LHCN-M2 (cell line): ENCODE data around the gene SLC4A2. TPM values are rescaled to one million over a fixed set of nuclear protein-coding genes. Genes with fewer than 3 reads are reported as not detected.
"Not testable (repeated sequence)": the region's sequence is repeated elsewhere in the genome, so short reads cannot be mapped to it uniquely, and the experiment has no call there.

Source experiments
- DNase-seq: peaks from one replicate; pipeline ENCODE4 v3.0.0-alpha.2; 2012; ENCODE audit warnings: low read depth
- total RNA-seq: library from RNA; depleted of rRNA; stranded (reverse); fragments of >200 nt; gene quantifications from 2 replicates; pipeline ENCODE4 v1.2.3, GENCODE V29; 2014

Gene SLC4A2
- total RNA-seq, 1 experiment from 2014 or later = 291 TPM

DNA sequence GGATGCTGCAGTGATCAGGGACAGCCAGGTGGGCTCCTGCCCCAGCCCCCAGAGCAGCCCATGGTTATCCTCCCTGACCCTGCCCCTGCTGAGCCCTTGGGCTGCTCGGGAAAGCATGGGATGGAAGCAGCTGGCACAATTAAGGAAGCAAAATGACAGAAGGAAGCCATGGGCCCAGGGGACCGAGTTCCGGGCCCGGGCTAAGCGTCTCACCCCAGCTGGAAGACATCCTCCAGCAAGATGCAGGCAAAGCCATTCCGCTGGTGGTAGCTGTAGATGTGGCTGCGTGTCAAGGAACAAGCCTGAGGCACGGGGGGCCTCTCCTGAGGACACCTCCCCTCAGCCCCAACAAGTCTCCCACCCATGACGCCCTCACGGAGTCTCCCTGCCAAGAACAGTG lies 36.2 kb upstream of the SLC4A2 start:
- DNase-seq = no peak

DNA sequence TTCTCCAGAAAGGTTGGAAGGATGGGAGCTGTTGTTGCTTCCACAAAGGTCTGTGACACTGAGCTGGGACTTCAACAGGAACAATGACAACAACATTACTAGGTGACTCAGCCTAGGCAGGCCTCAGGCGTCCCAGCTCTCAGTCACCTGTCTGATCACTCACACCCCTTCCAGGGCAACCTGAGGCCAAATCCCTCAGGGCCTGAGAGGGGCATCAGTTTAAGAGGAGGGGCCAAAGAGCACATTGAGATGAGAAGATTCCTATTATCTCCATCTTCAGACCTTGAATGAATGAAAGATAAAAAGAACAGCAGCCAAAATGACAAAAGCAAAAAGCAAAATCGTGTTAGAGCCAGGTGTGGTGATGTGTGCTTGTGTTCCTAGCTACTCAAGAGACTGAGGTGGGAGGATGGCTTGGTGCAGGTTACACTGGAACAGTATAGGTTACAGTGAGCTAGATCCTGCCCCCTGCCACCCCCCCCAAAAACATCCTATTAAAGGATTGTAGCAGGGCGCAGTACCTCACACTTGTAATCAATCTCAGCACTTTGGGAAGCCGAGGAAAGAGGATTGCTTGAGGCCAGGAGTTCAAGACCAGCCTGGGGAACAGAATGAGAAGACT lies 34.8 kb upstream of the SLC4A2 start, which contains the start of gene ATG9B:
Gene ATG9B, minus strand, starts transcription at position 60 of the 622 bp plus-strand sequence. CDS start 71 bp downstream, outside the sequence.
- no peak for DNase-seq

DNA sequence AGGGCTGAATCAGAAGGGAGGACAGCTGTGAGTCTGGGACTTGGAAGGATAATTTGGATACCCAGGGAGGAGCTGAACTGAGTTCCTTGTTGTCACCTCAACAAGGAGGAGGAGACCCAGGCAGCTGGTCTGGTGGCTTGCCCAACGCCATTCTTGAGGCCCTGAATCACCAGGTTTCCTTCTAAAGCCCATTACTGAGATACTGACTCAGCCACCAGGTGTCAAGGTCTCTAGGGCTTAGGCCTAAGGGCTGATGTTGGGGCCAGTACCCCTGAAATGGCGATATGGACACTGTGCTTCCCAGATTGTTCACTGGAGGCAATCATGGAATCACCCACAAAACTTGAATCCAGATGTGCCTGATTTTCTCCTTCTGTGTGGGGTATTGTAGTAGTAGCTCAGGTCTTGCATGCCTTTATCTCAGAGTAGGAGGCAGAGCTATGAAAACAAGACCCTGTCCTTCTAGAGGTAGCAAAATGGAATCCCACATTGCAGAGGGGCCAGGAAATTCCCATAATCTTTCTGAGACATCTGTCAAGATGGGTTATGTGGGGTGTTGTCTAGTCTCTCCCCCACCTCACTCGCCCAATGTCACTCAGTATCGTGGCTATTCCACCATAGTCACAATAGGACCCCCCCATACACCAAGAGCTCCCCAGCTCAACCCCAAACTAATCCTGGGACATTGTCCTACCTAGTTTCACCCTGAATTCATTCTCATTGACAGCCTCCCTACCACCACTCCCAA lies 33.3 kb upstream of the SLC4A2 start:
- DNase-seq = peak; percentile 76

DNA sequence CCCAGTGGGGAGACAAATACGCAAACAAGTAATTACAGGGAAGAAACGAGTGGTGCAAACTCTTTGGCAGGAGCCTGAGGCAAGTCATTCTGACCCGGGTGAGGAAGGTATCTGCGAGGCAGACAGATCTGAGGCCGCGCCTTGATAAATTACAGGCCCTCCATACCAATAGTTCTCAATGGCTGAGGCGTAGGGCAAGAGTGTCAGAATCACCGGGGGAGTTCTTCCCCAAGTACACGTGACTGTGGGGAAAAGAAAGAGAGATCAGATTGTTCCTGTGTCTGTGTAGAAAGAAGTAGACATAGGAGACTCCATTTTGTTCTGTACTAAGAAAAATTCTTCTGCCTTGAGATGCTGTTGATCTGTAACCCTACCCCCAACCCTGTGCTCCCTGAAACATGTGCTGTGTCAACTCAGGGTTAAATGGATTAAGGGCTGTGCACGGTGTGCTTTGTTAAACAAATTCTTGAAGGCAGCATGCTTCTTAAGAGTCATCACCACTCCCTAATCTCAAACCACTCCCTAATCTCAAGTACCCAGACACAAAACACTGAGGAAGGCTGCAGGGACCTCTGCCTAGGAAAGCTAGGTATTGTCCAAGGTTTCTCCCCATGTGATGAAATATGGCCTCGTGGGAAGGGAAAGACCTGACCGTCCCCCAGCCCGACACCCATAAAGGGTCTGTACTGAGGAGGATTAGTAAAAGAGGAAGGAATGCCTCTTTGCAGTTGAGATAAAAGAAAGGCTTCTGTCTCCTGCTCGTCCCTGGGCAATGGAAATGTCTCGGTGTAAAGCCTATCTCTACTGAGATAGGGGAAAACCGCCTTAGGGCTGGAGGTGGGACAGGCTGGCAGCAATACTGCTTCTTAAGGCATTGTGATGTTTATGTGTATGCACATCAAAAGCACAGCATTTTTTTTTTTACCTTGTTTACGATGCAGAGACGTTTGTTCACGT lies 32.3 kb upstream of the SLC4A2 start:
- not testable (repeated sequence) for DNase-seq

DNA sequence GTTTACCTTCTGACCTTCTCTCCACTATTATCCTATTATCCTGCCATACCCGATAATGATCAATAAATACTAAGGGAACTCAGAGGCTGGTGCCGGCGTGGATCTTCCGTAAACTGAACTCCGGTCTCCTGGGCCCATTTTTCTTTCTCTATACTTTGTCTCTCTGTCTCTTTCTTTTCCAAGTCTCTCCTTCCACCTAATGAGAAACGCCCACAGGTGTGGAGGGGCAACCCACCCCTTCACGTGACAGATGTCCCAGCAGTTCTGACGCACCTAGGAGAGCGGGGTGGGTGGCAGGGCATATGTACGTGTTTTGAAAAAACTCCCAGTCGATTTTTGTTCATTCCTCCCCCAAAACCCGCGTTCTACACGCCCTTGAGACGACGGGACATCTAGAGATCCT lies 31.7 kb upstream of the SLC4A2 start:
- not testable (repeated sequence) for DNase-seq

DNA sequence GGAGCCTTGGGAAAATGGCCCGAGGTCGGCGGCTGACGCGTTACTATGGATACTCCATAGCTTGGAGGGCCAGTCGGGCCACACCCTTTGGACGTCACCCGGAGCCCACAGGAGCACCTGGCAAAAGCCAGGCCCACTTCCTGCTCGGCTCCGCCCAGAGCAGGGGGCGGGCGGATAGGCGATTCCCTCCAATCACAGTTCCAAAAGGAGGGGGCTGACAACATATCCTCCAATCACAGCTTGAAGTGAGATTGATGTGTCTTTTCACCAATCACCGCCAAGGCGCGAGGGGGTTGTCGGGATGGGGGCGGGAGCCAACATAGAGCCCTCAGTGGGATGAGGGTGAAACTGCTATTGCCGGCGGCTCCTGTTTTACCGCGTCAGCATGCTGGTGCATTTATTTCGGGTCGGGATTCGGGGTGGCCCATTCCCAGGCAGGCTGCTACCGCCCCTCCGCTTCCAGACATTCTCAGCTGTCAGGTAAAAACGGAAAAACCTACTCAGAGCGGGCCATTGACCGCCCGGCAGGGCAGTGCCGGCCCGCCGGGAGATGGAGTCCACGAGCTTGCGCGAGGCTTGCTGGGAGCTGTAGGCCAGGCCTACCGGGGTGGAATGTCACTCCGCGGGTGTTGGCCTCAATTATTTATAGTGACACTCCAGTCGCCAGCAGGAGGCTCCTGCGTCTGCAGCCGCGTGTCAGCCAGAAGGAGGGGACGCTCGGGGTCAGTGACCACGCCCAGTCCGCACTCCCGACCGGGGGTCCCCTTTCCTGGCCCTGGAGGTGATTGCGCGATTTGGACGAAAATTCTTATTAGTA lies 31.1 kb upstream of the SLC4A2 start, which contains the start of gene ABCB8:
Gene ABCB8, plus strand, starts transcription at position 320 of the 817 bp plus-strand sequence. Its CDS starts 66 bp downstream, at position 386.
- peak; percentile 100 for DNase-seq

DNA sequence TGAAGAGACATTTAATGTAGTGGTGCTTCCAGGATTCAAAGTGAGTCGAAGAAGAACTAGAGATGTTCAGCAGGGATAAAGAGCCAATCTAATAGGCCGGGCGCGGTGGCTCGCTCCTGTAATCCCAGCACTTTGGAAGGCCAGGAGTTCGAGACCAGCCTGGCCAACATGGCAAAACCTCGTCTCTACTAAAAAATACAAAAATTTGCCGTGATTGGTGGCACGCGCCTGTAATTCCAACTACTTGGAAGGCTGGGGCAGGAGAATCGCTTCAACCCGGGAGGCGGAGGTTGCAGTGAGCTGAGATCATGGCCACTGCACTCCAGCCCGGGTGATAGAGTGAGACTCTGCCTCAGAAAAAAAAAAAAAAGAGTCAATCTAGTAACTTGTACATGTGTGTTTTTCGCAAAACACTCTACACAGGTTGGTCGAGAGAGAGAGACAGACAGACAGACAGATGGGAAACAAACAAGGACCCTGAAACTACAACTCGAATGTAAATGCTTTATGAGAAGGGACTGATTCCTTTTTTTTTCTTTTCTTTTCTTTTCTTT lies 30.4 kb upstream of the SLC4A2 start:
- DNase-seq = no peak

DNA sequence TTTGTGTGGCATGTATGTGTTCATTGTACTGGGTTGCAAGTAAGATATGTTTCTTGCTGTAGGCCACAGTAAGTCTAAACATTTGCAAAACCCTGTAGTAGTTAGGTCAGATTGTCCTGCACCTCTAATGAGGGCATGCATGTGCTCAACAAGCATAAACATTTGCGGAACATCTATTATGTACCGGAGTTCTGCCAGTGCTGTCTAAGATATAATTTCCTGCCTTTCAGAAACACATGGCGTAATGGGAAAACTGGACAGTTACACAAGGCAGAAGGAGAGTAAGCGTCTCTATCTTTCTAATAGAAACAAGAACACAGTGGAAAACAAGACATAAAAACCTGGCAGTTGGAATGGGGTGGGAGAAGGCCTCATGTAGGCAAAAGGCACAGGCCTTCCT lies 28.4 kb upstream of the SLC4A2 start:
- DNase-seq = no peak

DNA sequence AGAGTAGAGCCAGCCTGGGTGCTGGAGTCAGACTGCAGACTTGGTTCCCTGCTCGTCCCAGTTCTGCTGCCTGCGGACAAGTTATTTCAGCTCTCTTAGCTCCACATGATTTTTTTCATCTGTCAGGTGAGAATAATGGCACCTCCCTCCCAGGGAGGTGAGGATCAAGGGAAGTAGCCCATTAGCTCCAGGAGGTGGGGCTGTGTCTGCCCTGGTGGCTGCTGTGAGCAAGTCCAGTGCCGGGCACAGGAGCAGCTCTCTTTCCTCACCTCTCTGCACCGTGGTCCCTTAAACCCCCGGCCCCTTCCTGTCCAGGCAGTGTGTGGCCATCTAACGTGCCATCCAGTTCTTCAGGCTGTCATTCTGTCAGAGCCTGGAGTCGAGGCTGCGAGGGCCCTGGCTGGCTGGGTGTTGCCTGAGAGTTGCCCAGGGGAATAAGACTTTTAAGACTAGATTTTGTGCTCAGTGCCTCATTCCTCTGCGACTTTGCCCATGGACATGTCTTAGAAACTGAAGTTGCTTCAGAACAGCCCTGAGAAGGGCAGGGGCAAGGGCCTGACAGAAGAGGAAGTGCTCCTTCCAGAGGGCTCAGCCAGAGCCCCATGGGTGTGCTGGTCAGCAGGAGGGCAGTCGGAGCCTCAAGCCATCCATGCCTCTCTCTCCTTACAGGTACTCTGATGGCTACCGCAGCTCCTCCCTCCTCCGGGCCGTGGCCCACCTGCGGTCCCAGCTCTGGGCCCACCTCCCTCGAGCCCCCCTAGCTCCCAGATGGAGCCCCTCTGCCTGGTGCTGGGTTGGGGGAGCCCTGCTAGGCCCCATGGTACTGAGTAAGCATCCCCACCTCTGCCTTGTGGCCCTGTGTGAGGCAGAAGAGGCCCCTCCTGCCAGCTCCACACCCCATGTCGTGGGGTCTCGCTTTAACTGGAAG lies 26.2 kb upstream of the SLC4A2 start:
- no peak for DNase-seq

DNA sequence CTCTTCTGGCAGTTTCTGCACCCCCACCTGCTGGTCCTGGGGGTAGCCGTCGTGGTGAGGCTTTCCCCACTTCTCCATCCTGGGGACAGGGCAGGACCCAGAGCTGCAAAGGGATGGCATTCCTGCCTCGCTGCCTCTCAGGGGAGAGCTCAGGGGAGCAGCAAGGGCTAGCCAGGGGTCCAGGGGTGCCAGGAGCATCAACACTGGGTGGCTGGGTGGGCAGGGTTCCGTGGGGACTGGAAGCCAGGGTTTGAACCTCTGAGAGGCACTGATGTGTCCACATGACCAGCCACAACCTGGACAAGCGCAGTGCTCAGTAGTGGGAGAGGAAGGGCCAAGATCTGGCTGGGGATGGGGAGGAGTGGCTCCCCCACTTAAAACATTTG lies 25.5 kb upstream of the SLC4A2 start:
- DNase-seq = no peak

DNA sequence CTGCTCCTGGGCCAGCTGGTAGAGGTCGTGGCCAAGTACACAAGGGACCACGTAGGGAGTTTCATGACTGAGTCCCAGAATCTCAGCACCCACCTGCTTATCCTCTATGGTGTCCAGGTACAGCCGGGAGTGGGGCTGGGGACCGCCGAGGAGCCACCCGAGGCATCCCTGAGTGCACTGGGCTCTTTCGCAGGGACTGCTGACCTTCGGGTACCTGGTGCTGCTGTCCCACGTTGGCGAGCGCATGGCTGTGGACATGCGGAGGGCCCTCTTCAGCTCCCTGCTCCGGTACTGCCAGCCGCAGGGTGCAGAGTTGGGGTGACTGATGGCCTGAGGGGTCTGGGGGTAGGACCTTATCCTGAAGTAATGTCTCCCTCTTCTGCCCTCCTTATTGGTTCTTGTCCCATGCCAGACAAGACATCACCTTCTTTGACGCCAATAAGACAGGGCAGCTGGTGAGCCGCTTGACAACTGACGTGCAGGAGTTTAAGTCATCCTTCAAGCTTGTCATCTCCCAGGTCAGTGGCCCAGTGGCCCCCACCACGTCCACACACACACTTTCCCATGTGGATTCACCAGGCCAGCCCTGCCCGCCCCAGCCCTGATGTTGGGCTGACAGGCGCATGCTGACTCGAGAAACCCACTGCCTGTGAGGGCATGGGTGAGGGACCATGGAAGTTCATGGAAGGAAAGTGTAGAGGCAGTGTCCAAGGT lies 24.9 kb upstream of the SLC4A2 start:
- no peak for DNase-seq

DNA sequence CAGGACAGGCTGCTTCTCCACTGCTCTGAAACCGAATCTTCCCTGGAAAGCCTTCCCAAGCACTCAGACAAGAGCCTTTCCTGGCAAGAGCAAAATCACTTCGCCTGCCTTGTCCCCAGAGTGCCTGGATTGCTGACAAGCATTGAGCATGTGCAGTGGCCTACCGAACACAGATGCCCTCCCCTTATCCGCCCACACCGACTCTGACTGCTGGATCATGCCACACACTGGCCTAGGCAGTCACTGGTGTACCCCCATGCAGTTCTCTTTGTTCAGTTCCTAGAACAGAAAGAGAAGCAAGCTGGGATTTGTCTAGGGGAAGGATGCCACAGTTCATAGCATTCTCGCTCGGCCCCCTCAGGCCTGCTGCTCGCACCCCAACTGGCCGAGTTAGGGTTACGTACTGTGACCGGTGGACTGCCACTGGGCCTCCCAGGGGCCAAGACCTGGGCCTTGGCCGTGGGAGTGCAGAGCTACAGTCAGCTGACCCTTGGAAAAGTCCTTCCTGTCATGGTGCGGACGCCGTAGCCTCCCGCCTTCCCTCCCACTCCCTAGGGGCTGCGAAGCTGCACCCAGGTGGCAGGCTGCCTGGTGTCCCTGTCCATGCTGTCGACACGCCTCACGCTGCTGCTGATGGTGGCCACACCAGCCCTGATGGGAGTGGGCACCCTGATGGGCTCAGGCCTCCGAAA lies 24.2 kb upstream of the SLC4A2 start:
- no peak for DNase-seq

DNA sequence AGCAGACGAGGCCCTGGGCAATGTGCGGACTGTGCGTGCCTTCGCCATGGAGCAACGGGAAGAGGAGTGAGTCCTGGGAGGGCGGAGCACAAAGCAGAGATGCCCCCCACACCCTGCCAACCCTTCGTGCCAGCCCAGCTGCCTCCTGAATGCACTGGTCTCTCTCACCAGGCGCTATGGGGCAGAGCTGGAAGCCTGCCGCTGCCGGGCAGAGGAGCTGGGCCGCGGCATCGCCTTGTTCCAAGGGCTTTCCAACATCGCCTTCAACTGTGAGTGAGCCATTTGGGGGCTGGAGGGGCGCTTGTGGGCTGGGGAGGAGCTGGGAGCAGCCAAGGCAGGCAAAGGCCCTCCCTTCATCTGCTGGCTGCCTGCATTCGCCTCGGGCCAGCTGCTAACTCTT lies 23.5 kb upstream of the SLC4A2 start:
- DNase-seq = no peak

DNA sequence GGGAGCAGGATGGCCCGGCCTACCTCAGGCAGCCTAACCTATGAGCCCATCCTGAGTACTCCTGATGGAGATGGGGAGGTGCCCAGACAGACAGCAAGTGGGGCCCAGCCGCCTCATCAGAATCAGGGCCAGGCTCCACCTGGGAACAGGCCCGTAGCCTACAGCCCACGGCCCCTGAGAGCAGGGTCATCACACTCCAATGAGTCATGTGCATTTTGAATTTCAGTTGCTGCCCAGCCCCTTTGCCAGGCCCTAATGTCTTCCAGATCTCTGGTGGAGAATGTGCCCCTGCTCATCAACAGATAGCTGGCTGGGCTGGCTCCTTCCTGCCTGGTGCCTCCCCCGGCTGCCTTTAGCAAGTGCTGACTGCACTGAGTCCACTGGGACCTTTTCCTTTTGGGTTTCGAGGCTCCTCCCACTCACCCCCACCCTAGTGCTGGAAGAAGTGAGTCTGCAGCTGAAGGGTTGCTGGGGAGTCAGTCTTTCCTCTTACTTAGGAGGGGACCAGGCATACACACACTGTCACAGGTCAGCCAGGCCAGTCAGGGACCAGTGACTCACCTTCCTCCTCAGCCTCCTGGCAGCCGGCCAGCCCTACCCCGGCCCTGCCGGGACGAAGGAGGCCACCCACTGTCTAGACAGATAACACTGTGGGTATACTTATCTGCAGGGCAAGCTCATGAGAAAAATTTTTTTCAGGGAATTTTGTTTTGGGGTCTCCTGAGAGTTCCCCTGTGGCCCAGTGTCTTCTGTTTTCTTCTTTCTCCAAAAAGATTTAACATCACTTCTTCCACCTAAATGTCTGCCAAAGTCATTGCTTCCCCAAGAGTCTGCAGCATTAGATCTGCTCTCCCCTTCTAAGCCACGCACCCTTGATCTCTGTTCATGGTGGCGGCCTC lies 20.2 kb upstream of the SLC4A2 start:
- DNase-seq = peak; percentile 96

DNA sequence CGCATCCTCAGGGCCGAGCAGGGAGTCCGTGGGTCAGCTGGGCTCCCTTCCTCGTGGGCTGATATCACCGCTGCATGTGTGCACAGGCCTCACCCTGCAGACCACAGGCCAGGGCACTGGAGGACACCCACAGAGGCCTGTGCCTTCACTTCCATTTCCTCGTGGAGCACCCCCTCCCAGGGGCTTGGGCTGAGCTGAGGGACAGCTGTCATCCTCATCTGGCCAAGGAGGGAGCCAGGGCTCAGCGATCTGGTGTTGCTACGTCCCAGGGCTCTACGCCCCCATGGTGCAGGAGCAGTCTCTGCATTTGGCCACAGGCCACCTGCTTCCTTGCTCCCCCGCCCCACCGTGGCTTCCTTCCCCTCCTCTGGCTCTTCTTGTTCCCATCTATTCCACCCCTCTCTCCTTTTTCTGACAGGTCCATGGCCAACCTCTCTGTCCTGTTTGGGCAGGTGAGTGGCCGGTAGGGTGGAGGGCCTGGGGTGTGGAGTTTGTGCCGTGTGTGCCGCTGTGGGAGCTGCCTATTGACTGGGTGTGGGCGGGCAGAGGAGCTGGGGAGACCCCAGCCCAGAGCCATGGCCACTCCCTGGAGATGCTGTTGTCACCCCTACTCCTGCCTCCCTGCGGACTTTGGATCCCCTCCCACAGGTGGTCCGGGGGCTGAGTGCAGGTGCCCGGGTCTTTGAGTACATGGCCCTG lies 19.4 kb upstream of the SLC4A2 start:
- no peak for DNase-seq

DNA sequence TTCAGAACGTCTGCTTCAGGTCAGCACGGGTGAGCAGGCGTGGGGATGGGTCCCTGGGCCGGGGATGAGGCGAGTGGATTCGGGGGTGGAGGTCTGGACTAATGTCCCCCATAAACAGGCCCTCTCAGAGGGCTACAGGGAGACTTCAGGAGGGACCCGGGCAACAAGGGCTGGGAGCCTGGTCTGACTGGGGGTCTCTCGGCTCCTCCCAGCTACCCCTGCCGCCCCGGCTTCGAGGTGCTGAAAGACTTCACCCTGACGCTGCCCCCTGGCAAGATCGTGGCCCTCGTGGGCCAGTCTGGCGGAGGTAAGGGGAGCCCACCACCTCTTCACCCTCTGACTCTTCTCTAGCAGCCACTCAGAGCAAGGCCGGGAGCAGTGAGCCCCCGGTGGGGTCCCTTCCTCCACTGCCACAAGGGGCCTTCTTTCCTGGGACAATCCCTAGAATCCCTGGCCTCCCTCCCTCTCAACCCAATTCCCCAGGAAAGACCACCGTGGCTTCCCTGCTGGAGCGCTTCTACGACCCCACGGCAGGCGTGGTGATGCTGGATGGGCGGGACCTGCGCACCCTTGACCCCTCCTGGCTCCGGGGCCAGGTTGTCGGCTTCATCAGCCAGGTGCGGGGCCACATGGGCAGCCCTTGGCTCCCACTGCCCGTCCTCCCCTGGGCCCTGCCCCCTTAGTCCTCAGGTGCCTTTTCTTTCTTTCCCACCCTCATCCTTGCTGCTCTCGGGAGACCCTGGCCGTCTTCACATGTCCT lies 18.6 kb upstream of the SLC4A2 start:
- no peak for DNase-seq
